Measurements from ENCODE around the gene LINC01488.

LINC01488 gene

GRCh38 chr11:69501121-69501489 is 19.6 kb downstream of the LINC01488 start:
- DNase-seq, result no peak
- Histone ChIP-seq H3K9me3 (ENCODE audit: control insufficient read depth, low read length) (no peaks in the 10 kb centered on the region), H3K27ac (ENCODE audit: insufficient read depth, low read length, poor library complexity, severe bottlenecking) (no peak overlapping the region), H3K4me1 (ENCODE audit: control insufficient read depth, insufficient read depth, low read length, poor library complexity, severe bottlenecking) (no peaks in the 10 kb centered on the region), H3K27me3 (replicated peaks; ENCODE audit: control insufficient read depth, insufficient read depth, low read length, poor library complexity, severe bottlenecking) (no peaks in the 10 kb centered on the region), H3K4me3 (ENCODE audit: insufficient read depth, low read depth, low read length, poor library complexity, severe bottlenecking) (no peak overlapping the region), H3K36me3 (ENCODE audit: control insufficient read depth, insufficient read depth, low read length) (no peaks in the 10 kb centered on the region)

GRCh38 chr11:69501891-69502860 is 20.7 kb downstream of the LINC01488 start:
- Histone ChIP-seq H3K9me3 (ENCODE audit: control insufficient read depth, low read length) (no peaks in the 10 kb centered on the region), H3K27me3 (replicated peaks; ENCODE audit: control insufficient read depth, insufficient read depth, low read length, poor library complexity, severe bottlenecking) (no peaks in the 10 kb centered on the region), H3K27ac (ENCODE audit: insufficient read depth, low read length, poor library complexity, severe bottlenecking) (no peak overlapping the region), H3K36me3 (ENCODE audit: control insufficient read depth, insufficient read depth, low read length) (no peaks in the 10 kb centered on the region), H3K4me3 (ENCODE audit: insufficient read depth, low read depth, low read length, poor library complexity, severe bottlenecking) (no peak overlapping the region), H3K4me1 (ENCODE audit: control insufficient read depth, insufficient read depth, low read length, poor library complexity, severe bottlenecking) (no peaks in the 10 kb centered on the region)
- DNase-seq, result no peak

- H3K4me3 ChIP-seq (ENCODE audit: insufficient read depth, low read depth, low read length, poor library complexity, severe bottlenecking), result no peak overlapping the region
- no peaks in the 10 kb centered on the region for H3K9me3 ChIP-seq (ENCODE audit: control insufficient read depth, low read length)
- no peak for DNase-seq
- H3K27ac ChIP-seq (ENCODE audit: insufficient read depth, low read length, poor library complexity, severe bottlenecking), result no peak overlapping the region
- H3K27me3 ChIP-seq (replicated peaks; ENCODE audit: control insufficient read depth, insufficient read depth, low read length, poor library complexity, severe bottlenecking), result no peaks in the 10 kb centered on the region
- no peaks in the 10 kb centered on the region for H3K4me1 ChIP-seq (ENCODE audit: control insufficient read depth, insufficient read depth, low read length, poor library complexity, severe bottlenecking)
- no peaks in the 10 kb centered on the region for H3K36me3 ChIP-seq (ENCODE audit: control insufficient read depth, insufficient read depth, low read length)
Observed at GRCh38 chr11:69504127-69504526, 22.7 kb downstream of the LINC01488 start.

GRCh38 chr11:69504576-69505335 is 23.3 kb downstream of the LINC01488 start:
- H3K36me3 ChIP-seq (ENCODE audit: control insufficient read depth, insufficient read depth, low read length), result no peaks in the 10 kb centered on the region
- DNase-seq, result no peak
- H3K4me3 ChIP-seq (ENCODE audit: insufficient read depth, low read depth, low read length, poor library complexity, severe bottlenecking), result no peak overlapping the region
- no peaks in the 10 kb centered on the region for H3K27me3 ChIP-seq (replicated peaks; ENCODE audit: control insufficient read depth, insufficient read depth, low read length, poor library complexity, severe bottlenecking)
- no peaks in the 10 kb centered on the region for H3K4me1 ChIP-seq (ENCODE audit: control insufficient read depth, insufficient read depth, low read length, poor library complexity, severe bottlenecking)
- H3K9me3 ChIP-seq (ENCODE audit: control insufficient read depth, low read length), result no peaks in the 10 kb centered on the region
- no peak overlapping the region for H3K27ac ChIP-seq (ENCODE audit: insufficient read depth, low read length, poor library complexity, severe bottlenecking)

- no peak for DNase-seq
- H3K9me3 ChIP-seq (ENCODE audit: control insufficient read depth, low read length), result no peaks in the 10 kb centered on the region
- no peaks in the 10 kb centered on the region for H3K4me1 ChIP-seq (ENCODE audit: control insufficient read depth, insufficient read depth, low read length, poor library complexity, severe bottlenecking)
- no peaks in the 10 kb centered on the region for H3K36me3 ChIP-seq (ENCODE audit: control insufficient read depth, insufficient read depth, low read length)
- no peaks in the 10 kb centered on the region for H3K27me3 ChIP-seq (replicated peaks; ENCODE audit: control insufficient read depth, insufficient read depth, low read length, poor library complexity, severe bottlenecking)
- H3K27ac ChIP-seq (ENCODE audit: insufficient read depth, low read length, poor library complexity, severe bottlenecking), result no peak overlapping the region
- no peak overlapping the region for H3K4me3 ChIP-seq (ENCODE audit: insufficient read depth, low read depth, low read length, poor library complexity, severe bottlenecking)
Observed at GRCh38 chr11:69508974-69509373, 27.5 kb downstream of the LINC01488 start.

GRCh38 chr11:69509381-69509780 is 27.9 kb downstream of the LINC01488 start:
- Histone ChIP-seq H3K9me3 (ENCODE audit: control insufficient read depth, low read length) (no peaks in the 10 kb centered on the region), H3K4me3 (ENCODE audit: insufficient read depth, low read depth, low read length, poor library complexity, severe bottlenecking) (no peak overlapping the region), H3K27me3 (replicated peaks; ENCODE audit: control insufficient read depth, insufficient read depth, low read length, poor library complexity, severe bottlenecking) (no peaks in the 10 kb centered on the region), H3K4me1 (ENCODE audit: control insufficient read depth, insufficient read depth, low read length, poor library complexity, severe bottlenecking) (no peaks in the 10 kb centered on the region), H3K27ac (ENCODE audit: insufficient read depth, low read length, poor library complexity, severe bottlenecking) (no peak overlapping the region), H3K36me3 (ENCODE audit: control insufficient read depth, insufficient read depth, low read length) (no peaks in the 10 kb centered on the region)
- DNase-seq, result no peak

- H3K36me3 ChIP-seq (ENCODE audit: control insufficient read depth, insufficient read depth, low read length), result no peaks in the 10 kb centered on the region
- H3K4me1 ChIP-seq (ENCODE audit: control insufficient read depth, insufficient read depth, low read length, poor library complexity, severe bottlenecking), result no peaks in the 10 kb centered on the region
- no peaks in the 10 kb centered on the region for H3K27me3 ChIP-seq (replicated peaks; ENCODE audit: control insufficient read depth, insufficient read depth, low read length, poor library complexity, severe bottlenecking)
- H3K4me3 ChIP-seq (ENCODE audit: insufficient read depth, low read depth, low read length, poor library complexity, severe bottlenecking), result no peak overlapping the region
- H3K27ac ChIP-seq (ENCODE audit: insufficient read depth, low read length, poor library complexity, severe bottlenecking), result no peak overlapping the region
- no peaks in the 10 kb centered on the region for H3K9me3 ChIP-seq (ENCODE audit: control insufficient read depth, low read length)
- DNase-seq, result no peak
Observed at GRCh38 chr11:69509846-69510390, 28.5 kb downstream of the LINC01488 start.

- no peak for DNase-seq
- H3K27ac ChIP-seq (ENCODE audit: insufficient read depth, low read length, poor library complexity, severe bottlenecking), result no peak overlapping the region
Observed at GRCh38 chr11:69510471-69511357, 29.3 kb downstream of the LINC01488 start.

GRCh38 chr11:69511358-69512055 is 30.0 kb downstream of the LINC01488 start:
- H3K36me3 ChIP-seq (ENCODE audit: control insufficient read depth, insufficient read depth, low read length), result no peaks in the 10 kb centered on the region
- no peak overlapping the region for H3K27ac ChIP-seq (ENCODE audit: insufficient read depth, low read length, poor library complexity, severe bottlenecking)
- no peak overlapping the region for H3K4me3 ChIP-seq (ENCODE audit: insufficient read depth, low read depth, low read length, poor library complexity, severe bottlenecking)
- DNase-seq, result no peak
- H3K27me3 ChIP-seq (replicated peaks; ENCODE audit: control insufficient read depth, insufficient read depth, low read length, poor library complexity, severe bottlenecking), result no peaks in the 10 kb centered on the region
- H3K4me1 ChIP-seq (ENCODE audit: control insufficient read depth, insufficient read depth, low read length, poor library complexity, severe bottlenecking), result no peaks in the 10 kb centered on the region
- H3K9me3 ChIP-seq (ENCODE audit: control insufficient read depth, low read length), result no peaks in the 10 kb centered on the region

More at GRCh38 chr11:69510471-69511357, 29.3 kb downstream of the LINC01488 start:
- H3K27me3 ChIP-seq (replicated peaks; ENCODE audit: control insufficient read depth, insufficient read depth, low read length, poor library complexity, severe bottlenecking), result no peaks in the 10 kb centered on the region
- no peak overlapping the region for H3K4me3 ChIP-seq (ENCODE audit: insufficient read depth, low read depth, low read length, poor library complexity, severe bottlenecking)
- no peaks in the 10 kb centered on the region for H3K36me3 ChIP-seq (ENCODE audit: control insufficient read depth, insufficient read depth, low read length)
- H3K4me1 ChIP-seq (ENCODE audit: control insufficient read depth, insufficient read depth, low read length, poor library complexity, severe bottlenecking), result no peaks in the 10 kb centered on the region
- H3K9me3 ChIP-seq (ENCODE audit: control insufficient read depth, low read length), result no peaks in the 10 kb centered on the region

Measured in effector memory CD4-positive, alpha-beta T cell (primary cell).